GM23248 (cell line): ENCODE measurements around the gene KCNH5.

Experiments used
- EZH2 ChIP-seq: fragments of 200-600 bp; sonication (generic); IDR thresholded peaks from 2 replicates; pipeline ENCODE4 v1.6.1; 2018; ENCODE audit warnings: antibody characterized with exemption, mild to moderate bottlenecking; ENCODE audit not compliant: insufficient read depth, poor library complexity, severe bottlenecking
- EZH2phosphoT487 ChIP-seq: fragments of 200-600 bp; sonication (generic); IDR thresholded peaks from 2 replicates; pipeline ENCODE4 v1.6.1; 2018; ENCODE audit warnings: antibody characterized with exemption, moderate library complexity, mild to moderate bottlenecking, low read depth; ENCODE audit not compliant: insufficient read depth

DNA sequence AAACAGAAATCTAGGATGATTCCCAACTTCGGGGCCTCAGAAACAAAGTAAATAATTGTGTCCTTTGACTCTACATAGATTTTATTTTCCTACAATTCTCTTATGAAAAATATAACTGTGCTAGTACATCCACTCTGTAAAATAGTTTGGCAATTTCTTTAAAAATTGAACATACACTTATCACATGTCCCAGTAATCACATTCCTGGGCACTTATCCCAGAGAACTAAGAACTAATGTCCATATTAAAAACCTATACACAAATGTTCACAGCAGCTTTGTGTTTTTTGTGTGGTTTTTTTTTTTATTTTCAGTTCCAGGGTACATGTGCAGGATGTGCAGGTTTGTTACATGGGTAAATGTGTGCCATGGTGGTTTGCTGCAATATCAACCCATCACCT, 99.0 kb downstream of the KCNH5 start:
- no peak for TF ChIP-seq EZH2
- TF ChIP-seq EZH2phosphoT487: no peak
